ENCODE results near the gene RXFP1.
"Not testable (repeated sequence)": the region's sequence is repeated elsewhere in the genome, so short reads cannot be mapped to it uniquely, and the experiment has no call there.

RXFP1 gene

GRCh38 chr4:158621729-158622128, 100.0 kb downstream of the RXFP1 start:
- DNase-seq: no peak

DNA sequence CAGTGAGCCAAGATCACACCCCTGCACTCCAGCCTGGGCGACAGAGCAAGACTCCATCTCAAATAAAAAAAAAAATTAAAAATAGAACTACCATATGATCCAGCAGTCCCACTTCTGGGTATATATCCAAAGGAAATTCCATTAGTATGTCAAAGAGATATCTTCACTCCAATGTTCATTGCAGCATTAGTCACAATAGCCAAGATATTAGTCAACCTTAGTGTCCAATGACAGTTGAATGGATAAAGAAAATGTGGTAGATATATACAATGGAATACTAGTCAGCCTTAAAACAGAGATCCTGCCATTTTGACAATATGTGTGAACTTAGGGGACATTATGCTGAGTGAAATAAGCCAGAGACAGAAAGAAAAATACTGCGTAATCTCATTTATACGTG, 100.6 kb downstream of the RXFP1 start:
- DNase-seq: no peak

GRCh38 chr4:158624889-158625478, 103.3 kb downstream of the RXFP1 start:
- DNase-seq: no peak

GRCh38 chr4:158625544-158625943, 103.9 kb downstream of the RXFP1 start:
- no peak for DNase-seq

DNA sequence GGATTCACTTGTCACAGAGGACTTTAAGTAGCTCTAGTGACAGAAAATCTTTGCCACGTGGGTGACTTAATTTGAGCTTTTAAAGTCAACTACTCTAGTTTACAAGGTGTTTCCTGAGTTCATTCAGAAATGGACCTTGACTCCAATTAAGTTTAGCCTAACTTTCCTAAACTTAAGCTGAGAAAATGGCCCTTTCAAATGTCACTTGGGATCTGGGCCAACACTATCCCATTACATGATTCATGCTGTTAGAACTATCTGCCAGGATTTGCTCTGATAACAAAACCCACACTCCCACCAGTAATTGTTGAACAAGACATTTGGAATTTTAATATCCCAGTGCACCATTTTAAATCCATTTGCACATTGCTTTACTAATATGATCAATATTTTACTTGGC, 109.2 kb downstream of the RXFP1 start:
- DNase-seq: no peak

DNA sequence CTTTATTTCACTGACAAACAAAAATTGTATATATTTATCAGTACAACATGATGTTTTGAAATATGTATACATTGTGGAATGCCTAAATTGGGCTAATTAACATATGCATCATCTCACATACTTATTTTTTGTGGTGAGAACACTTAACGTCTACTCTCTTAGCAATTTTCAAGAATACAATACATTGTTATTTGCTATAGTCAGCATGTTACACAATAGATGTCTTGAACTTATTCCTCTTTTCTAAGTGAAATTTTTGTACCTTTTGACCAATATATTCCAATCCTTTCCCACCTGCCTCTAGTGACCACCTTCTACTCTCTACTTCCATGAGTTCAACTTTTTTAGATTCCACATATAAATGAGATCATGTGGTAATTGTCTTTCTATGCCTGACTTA, 114.9 kb downstream of the RXFP1 start:
- no peak for DNase-seq

DNA sequence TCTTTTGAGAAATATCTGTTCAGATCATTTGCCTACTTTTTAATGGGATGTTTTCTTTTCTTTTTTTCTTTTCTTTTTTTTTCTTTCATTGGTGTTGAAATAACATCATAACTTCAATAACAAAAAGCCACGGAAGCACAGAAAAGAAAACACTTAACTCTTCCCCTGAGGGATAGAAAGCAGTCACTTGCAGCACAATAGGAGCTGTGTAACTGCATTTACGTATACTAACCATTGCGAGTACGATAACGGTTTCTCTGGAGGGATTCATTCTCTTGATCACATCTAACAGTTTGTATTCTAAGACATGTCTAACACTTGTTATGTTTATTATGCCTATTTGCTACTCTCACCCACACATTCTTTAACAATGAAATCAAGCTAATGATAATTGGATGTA, 122.7 kb downstream of the RXFP1 start:
- no peak for DNase-seq

- DNase-seq: no peak
These were observed 123.1 kb downstream of the RXFP1 start for GRCh38 chr4:158644760-158645159.

DNA sequence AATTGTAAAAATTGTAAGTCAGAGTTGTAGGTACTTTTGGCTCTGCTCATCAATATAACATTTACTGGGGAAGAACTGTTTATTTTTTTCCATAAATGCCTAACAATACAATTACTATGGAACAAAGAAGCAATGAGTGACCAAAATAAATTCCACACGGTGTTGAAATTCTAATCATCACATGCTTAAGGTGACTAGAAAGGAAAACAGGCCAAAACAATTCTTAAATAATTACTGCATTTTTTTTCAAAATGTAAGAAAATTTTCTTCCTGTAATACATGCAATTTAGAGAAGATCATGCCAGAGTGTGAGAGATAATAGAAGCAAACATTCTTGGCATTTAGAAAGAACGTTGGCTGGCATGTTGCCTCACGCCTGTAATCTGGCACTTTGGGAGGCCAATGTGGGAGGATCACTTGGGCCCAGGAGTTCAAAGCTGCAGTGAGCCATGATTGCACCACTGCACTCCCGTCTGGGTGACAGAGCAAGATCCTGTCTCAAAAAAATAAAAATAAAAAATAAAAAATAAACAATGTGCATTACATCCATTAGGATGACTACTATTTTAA, 127.5 kb downstream of the RXFP1 start:
- DNase-seq: no peak

DNA sequence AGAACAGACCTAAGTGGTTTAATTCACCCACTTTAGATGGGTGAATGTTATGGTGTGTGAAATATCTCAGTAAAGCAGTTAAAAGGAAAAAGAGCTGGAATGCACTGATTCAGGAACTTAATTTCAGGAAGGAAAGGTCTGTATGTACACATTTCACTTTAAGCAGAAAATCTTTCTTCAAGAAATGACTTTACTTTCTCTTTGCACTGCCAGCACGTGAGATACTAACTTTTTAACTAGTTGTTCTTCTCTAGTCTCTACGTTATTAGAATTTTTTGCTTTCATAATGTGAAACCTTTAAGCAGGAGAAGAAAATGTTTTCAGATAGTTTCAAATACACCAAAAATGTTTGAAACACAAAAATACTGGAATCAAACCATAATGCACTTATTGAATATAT, 131.2 kb downstream of the RXFP1 start:
- DNase-seq: no peak

DNA sequence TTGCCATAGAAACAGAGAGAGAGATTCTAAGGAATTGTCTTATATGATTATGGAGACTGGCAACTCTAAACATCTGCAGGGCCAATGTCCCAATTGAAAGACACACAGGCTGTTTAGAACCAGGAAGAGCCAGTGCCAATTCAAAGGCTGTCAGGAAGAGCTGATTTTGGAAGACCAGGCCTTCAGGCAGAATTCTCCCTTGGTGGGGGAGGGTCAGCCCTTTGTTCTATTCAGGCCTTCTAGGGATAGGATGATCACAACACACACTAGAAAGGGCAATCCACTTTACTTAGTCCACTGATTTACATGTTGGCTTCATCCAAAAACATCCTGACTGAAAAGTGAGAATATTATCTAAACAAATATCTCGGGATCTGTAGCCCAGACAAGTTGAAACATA, 134.8 kb downstream of the RXFP1 start:
- DNase-seq: no peak

DNA sequence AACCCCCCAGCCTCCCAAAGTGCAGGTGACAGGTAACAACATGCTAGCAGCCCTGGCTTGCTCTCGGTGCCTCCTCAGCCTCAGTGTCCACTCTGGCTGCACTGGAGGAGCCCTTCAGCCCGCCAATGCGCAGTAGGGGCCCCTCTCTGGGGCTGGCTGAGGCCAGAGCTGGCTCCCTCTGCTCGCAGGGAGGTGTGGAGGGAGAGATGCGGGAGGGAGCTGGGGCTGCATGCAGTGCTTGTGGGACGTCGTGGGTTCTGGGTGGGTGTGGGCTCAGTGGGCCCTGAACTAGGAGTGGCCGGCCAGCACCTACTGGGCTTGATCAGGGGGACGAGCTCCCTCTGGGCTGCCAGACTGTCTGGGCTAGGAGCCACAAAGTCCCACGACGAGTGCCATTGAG, 135.6 kb downstream of the RXFP1 start:
- DNase-seq: no peak

- DNase-seq: not testable (repeated sequence)
These were observed 141.6 kb downstream of the RXFP1 start for GRCh38 chr4:158663255-158663654.

DNA sequence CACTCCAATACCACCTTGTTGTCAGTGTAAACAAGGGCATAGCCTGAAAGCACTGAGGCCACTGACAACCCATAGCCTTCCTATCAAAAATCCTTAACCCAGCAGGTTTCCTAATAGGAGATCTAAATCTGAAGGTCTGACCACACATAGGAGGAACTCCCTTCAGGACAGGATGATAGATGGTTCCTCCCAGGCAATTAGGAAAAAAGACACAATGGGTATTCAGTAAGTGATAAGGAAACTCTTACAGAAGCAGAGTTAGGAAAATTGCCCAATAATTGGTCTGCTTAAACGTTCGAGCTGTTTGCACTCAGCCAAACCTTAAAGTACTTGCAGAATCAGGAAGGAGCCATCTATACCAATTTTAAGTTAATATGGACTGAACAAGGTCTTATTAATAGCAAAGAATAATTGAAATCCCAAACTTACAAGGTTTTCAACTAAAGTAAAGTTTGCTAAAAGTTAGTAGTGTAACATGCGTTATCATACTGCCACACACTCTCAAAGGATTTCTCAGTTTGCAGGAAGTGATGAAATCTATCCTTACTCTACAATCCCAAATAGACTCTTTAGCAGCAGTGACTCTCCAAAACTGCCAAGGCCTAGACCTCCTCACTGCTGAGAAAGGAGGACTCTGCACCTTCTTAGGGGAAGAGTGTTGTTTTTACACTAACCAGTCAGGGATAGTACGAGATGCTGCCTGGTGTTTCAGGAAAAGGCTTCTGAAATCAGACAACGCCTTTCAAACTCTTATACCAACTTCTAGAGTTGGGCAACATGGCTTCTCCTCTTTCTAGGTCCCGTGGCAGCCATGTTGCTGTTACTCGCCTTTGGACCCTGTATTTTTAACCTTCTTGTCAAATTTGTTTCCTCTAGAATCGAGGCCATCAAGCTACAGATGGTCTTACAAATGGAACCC, 142.3 kb downstream of the RXFP1 start:
- DNase-seq: not testable (repeated sequence)

DNA sequence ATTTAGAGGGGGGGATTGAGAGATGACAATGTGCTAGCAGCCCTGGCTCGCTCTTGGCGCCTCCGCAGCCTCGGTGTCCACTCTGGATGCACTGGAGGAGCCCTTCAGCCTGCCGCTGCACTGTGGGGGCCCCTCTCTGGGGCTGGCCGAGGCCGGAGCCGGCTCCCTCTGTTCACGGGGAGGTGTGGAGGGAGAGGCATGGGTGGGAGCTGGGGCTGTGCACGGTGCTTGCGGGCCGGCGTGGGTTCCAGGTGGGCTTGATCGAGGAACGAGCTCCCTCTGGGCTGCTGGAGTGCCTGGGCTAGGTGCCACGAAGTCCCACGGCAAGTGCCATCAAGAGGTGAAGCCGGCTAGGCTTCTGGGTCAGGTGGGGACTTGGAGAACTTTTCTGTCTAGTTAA, 143.1 kb downstream of the RXFP1 start:
- DNase-seq: no peak

DNA sequence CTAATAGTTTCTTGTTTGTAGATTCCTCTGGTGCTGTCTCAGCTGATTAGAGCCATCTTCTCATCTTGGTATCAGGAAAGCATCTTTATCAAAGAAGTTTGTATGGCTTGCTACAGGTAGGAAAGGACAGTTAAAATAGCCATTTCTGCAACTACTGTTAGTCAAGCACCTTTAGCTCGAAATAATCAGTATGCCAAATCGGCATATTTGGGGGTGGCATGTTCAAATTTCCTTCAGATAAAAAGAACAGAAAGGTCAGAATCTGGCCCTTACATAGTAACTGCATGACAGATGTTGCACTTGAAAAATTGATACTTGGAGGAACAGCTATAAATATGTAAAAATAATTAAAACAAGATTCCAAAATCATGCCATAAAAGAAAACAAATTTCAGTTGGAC, 145.2 kb downstream of the RXFP1 start:
- DNase-seq: no peak

GRCh38 chr4:158667651-158668198, 146.0 kb downstream of the RXFP1 start:
- peak; percentile 25 for DNase-seq

- no peak for DNase-seq
These were observed 147.6 kb downstream of the RXFP1 start for GRCh38 chr4:158669310-158669709.

- peak; percentile 57 for DNase-seq
These were observed 149.4 kb downstream of the RXFP1 start for GRCh38 chr4:158670975-158671664.

DNA sequence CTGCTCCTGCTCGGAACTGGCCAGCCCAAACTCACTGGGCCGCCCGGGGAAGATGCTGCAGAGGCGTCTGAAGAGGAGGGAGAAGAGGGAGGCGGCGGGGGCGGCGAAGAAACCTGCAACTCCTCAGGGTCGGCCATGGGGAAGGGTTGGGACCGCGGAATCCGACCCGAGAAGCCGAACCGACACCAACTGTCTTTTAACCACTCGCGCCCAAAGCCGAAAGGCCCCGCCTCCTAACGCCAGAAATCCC, 149.9 kb downstream of the RXFP1 start, which contains the start of gene C4orf46:
Gene C4orf46 (minus strand): TSS at position 223 of the 250 bp plus-strand sequence. CDS start 86 bp downstream, at position 137.
- DNase-seq: no peak

DNA sequence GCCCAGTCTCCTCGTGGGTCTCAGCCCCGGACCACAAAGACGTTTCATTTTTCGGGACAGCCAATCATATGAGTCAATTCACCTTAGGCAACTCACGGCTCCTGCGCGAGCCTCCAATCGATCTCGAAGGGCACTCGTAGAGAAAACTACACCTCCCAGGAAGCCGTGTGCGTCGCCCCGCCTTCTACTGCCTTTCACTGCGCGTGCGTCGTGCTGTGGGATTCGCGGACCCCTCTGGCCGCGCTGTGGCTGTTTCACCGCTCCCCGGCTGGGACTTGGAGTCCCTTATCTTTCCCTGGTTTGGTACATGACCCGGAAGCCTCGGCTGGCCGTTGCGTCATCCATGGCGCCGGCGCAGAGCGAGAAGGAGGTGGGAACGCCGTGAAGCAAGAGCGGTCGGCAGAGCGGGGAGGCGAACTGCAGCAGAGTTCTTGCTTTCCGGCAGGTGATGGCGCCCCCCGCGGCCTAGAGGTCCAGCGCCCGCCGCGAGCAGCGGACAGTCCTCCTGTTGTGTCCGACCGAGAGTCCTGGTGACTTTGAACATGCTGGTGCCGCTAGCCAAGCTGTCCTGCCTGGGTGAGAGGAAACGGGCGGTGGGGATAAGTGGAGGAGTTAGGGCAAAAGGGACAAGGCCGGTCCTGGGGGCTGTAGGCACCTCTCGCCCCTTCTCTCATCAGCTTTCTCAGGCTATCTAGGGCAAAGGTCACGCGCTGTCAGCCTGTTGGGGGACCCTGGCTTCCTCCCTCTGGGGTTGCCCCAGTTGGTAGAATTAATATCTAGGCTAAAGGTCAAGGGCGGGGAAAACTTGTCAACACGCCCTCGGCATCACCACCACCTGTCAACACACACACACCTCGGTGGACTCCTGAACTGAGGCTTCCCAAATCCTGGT, 150.5 kb downstream of the RXFP1 start, which contains the start of gene ETFDH:
Gene ETFDH (plus strand): TSS at position 382 of the 892 bp plus-strand sequence. CDS start 161 bp downstream, at position 543.
- DNase-seq: peak; percentile 98

DNA sequence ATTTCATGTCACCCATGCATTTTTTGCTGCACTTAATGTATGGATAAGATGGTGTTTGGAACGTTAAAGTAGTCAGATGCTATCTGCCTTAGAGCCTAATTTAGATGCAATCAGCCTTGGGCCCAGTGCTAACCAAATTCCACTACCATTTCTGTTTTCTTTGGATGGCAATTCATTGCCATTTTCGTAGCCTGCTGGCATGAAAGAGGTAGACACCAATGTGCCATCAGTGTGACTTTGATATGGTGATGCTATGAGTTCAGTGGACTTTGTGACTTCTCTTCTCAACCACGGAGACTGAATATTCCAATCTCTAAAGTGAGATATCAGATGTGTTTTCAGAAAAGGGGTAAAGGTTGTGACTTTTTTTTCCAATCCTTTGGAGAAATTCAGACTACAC, 152.0 kb downstream of the RXFP1 start:
- no peak for DNase-seq
